ENCODE data around the gene SLAMF6. TPM values are rescaled to one million over a fixed set of nuclear protein-coding genes. Genes with fewer than 3 reads are reported as not detected.
"Not testable (repeated sequence)": the region's sequence is repeated elsewhere in the genome, so short reads cannot be mapped to it uniquely, and the experiment has no call there.

The SLAMF6 gene
- total RNA-seq, 1 donor from 2014 or later = 0.52 TPM

DNA sequence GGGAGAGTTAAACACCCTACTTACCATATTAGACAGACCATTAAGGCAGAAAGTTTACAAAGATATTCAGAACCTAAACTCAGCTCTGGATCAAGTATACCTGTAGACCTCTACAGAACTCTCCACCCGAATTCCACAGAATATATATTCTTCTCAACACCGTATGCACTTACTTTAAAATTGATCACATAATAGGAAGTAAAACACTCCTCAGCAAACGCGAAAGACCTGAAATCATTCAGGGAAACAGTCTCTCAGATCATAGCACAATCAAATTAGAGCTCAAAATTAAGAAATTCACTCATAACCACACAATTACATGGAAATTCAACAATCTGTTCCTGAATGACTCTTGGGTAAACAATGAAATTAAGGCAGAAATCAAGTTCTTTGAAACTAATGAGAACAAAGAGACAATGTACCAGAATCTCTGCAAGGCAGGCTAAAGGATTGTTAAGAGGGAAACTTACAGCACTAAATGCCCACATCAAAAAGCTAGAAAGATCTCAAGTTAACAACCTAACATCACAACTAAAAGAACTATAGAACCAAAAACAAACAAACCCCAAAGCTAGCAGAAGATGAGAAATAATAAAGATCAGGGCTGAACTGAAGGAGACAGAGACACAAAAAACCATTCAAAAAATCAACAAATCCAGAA, 37.1 kb upstream of the SLAMF6 start:
- peaks cover 0 to 4% (median 0%) of the 10 kb centered on the region in 3 donors for H3K9me3 ChIP-seq (ENCODE audit: control insufficient read depth in 3 of 3, low read length in 3 of 3)
- H3K4me3 ChIP-seq (ENCODE audit: low read length in 3 of 3) = no peak overlapping the region
- H3K36me3 ChIP-seq (ENCODE audit: control insufficient read depth in 3 of 3, insufficient read depth in 3 of 3, low read length in 3 of 3) = no peaks in the 10 kb centered on the region
- H3K27ac ChIP-seq (ENCODE audit: low read depth, low read length) = no peak overlapping the region
- no peaks in the 10 kb centered on the region for H3K27me3 ChIP-seq (ENCODE audit: control insufficient read depth in 3 of 3, insufficient read depth in 3 of 3, low read length in 3 of 3)
- H3K4me1 ChIP-seq (ENCODE audit: control insufficient read depth in 3 of 3, insufficient read depth in 3 of 3, low read length in 3 of 3) = no peaks in the 10 kb centered on the region
- H3K9ac ChIP-seq (ENCODE audit: low read depth in 1 of 3, low read length in 3 of 3) = no peak overlapping the region

DNA sequence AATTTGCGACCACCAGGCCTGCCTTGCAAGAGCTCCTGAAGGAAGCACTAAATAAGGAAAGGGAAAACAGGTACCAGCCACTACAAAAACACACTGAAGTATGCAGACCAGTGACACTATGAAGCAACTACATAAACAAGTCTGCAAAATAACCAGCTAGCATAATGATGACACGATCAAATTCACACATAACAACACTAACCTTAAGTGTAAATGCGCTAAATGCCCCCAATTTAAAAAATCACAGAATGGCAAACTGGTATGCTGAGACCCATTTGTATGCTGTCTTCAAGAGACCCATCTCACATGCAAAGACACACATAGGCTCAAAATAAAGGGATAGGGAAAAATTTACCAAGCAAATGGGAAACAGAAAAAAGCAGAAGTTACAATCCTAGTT, 36.4 kb upstream of the SLAMF6 start:
- H3K27me3 ChIP-seq (ENCODE audit: control insufficient read depth in 3 of 3, insufficient read depth in 3 of 3, low read length in 3 of 3); H3K36me3 ChIP-seq (ENCODE audit: control insufficient read depth in 3 of 3, insufficient read depth in 3 of 3, low read length in 3 of 3); H3K4me1 ChIP-seq (ENCODE audit: control insufficient read depth in 3 of 3, insufficient read depth in 3 of 3, low read length in 3 of 3); H3K9me3 ChIP-seq (ENCODE audit: control insufficient read depth in 3 of 3, low read length in 3 of 3); H3K9ac ChIP-seq (ENCODE audit: low read depth in 1 of 3, low read length in 3 of 3); H3K4me3 ChIP-seq (ENCODE audit: low read length in 3 of 3); H3K27ac ChIP-seq (ENCODE audit: low read depth, low read length): not testable (repeated sequence)

DNA sequence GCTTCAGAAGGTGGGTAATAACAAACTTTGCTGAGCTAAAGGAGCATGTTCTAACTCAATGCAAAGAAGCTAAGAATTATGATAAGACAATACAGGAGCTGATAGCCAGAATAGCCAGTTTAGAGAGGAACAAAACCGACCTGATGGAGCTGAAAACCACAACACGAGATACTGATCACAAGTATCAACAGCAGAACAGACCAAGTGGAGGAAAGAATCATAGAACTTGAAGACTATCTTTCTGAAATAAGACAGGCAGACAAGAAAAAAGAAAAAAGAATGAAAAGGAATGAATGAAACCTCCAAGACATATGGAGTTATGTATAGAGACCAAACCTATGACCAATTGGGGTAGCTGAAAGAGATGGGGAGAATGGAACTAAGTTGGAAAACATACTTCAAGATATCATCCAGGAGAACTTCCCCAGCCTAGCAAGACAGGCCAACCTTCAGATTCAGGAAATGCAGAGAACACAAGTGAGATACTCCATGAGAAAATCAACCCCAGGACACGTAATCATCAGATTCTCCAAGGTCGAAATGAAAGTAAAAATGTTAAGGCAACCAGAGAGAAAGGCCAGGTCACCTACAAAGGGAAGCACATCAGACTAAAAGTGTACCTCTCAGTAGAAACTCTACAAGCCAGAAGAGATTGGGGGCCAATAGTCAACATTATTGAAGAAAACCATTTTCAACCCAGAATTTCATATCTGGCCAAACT, 35.8 kb upstream of the SLAMF6 start:
- H3K9ac ChIP-seq (ENCODE audit: low read depth in 1 of 3, low read length in 3 of 3) = no peak overlapping the region
- H3K4me1 ChIP-seq (ENCODE audit: control insufficient read depth in 3 of 3, insufficient read depth in 3 of 3, low read length in 3 of 3) = no peaks in the 10 kb centered on the region
- no peaks in the 10 kb centered on the region for H3K36me3 ChIP-seq (ENCODE audit: control insufficient read depth in 3 of 3, insufficient read depth in 3 of 3, low read length in 3 of 3)
- no peak overlapping the region for H3K4me3 ChIP-seq (ENCODE audit: low read length in 3 of 3)
- H3K9me3 ChIP-seq (ENCODE audit: control insufficient read depth in 3 of 3, low read length in 3 of 3) = peaks cover 0 to 4% (median 0%) of the 10 kb centered on the region in 3 donors
- H3K27me3 ChIP-seq (ENCODE audit: control insufficient read depth in 3 of 3, insufficient read depth in 3 of 3, low read length in 3 of 3) = no peaks in the 10 kb centered on the region
- no peak overlapping the region for H3K27ac ChIP-seq (ENCODE audit: low read depth, low read length)

DNA sequence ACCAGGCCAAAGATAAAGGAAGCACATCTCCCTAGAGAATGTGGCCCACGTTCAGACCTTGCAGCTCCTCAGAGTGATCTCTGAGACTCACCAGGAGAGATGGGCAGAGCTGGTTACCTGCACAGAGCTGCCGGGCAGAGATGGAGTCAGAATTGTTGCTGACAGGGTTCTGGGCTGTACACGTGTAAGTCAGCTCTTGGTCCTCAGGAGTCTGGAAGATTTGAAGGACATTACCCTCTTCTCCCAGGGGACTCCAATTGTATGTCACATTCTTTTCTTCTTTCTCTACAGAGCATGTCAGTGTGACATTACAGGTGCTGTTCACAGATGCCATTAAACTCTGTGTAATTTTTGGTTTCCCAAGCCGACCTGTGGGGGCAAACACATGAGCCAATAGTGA, 30.7 kb upstream of the SLAMF6 start:
- H3K4me1 ChIP-seq (ENCODE audit: control insufficient read depth in 3 of 3, insufficient read depth in 3 of 3, low read length in 3 of 3) = no peaks in the 10 kb centered on the region
- H3K27ac ChIP-seq (ENCODE audit: low read depth, low read length) = no peak overlapping the region
- H3K27me3 ChIP-seq (ENCODE audit: control insufficient read depth in 3 of 3, insufficient read depth in 3 of 3, low read length in 3 of 3) = peaks cover 0 to 6% (median 0%) of the 10 kb centered on the region in 3 donors
- H3K36me3 ChIP-seq (ENCODE audit: control insufficient read depth in 3 of 3, insufficient read depth in 3 of 3, low read length in 3 of 3) = no peaks in the 10 kb centered on the region
- H3K9ac ChIP-seq (ENCODE audit: low read depth in 1 of 3, low read length in 3 of 3) = no peak overlapping the region
- no peak overlapping the region for H3K4me3 ChIP-seq (ENCODE audit: low read length in 3 of 3)
- H3K9me3 ChIP-seq (ENCODE audit: control insufficient read depth in 3 of 3, low read length in 3 of 3) = no peaks in the 10 kb centered on the region

DNA sequence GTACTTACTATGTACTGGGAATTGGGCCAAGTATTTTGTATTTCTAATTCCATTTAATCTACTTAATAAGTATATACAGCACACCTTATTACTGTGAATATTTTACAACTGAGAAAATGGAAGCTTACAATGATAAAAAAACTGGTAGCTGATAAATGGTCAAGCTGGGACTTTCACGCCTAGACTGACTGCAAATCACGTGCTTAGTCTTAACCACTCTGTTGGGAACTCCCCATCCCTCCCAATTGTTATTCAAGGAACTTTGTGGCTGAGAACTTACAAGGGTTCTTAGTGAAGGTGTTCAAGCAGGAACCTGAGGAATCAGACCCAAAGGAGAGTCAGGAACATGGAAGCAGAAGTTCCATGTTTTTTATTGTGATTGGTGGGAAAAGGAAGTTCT, 29.4 kb upstream of the SLAMF6 start:
- no peak overlapping the region for H3K9ac ChIP-seq (ENCODE audit: low read depth in 1 of 3, low read length in 3 of 3)
- H3K36me3 ChIP-seq (ENCODE audit: control insufficient read depth in 3 of 3, insufficient read depth in 3 of 3, low read length in 3 of 3) = no peaks in the 10 kb centered on the region
- H3K4me1 ChIP-seq (ENCODE audit: control insufficient read depth in 3 of 3, insufficient read depth in 3 of 3, low read length in 3 of 3) = peaks cover 0 to 3% (median 0%) of the 10 kb centered on the region in 3 donors
- no peak overlapping the region for H3K27ac ChIP-seq (ENCODE audit: low read depth, low read length)
- no peak overlapping the region for H3K4me3 ChIP-seq (ENCODE audit: low read length in 3 of 3)
- H3K9me3 ChIP-seq (ENCODE audit: control insufficient read depth in 3 of 3, low read length in 3 of 3) = no peaks in the 10 kb centered on the region
- H3K27me3 ChIP-seq (ENCODE audit: control insufficient read depth in 3 of 3, insufficient read depth in 3 of 3, low read length in 3 of 3) = peaks cover 0 to 6% (median 0%) of the 10 kb centered on the region in 3 donors

DNA sequence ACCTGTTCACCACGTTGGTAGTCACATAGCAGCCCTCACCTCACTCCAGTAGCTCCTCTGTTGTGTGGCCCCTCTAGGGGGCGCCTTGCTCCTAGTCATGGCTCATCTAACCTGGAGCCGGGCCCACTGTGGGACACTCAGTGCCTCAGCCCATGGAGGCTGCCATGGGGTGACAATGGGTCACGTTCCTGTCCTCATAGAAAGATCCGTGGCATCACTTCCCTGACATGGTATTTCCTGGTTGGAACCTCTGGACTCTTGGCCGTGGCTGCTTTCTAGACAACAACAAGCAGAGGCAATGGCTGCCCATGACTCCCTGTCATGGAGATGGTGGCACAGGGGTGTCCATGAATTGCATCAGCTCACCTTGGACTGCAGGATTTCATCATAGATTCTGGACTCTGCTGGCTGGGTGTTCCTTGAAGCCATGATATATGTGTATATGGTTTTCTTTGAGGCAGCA, 27.5 kb upstream of the SLAMF6 start:
- Histone ChIP-seq H3K9ac (ENCODE audit: low read depth in 1 of 3, low read length in 3 of 3) (no peak overlapping the region), H3K4me3 (ENCODE audit: low read length in 3 of 3) (no peak overlapping the region), H3K4me1 (ENCODE audit: control insufficient read depth in 3 of 3, insufficient read depth in 3 of 3, low read length in 3 of 3) (peaks cover 0 to 3% (median 0%) of the 10 kb centered on the region in 3 donors), H3K27ac (ENCODE audit: low read depth, low read length) (no peak overlapping the region), H3K27me3 (ENCODE audit: control insufficient read depth in 3 of 3, insufficient read depth in 3 of 3, low read length in 3 of 3) (peaks cover 0 to 6% (median 0%) of the 10 kb centered on the region in 3 donors), H3K9me3 (ENCODE audit: control insufficient read depth in 3 of 3, low read length in 3 of 3) (no peaks in the 10 kb centered on the region), H3K36me3 (ENCODE audit: control insufficient read depth in 3 of 3, insufficient read depth in 3 of 3, low read length in 3 of 3) (no peaks in the 10 kb centered on the region)

DNA sequence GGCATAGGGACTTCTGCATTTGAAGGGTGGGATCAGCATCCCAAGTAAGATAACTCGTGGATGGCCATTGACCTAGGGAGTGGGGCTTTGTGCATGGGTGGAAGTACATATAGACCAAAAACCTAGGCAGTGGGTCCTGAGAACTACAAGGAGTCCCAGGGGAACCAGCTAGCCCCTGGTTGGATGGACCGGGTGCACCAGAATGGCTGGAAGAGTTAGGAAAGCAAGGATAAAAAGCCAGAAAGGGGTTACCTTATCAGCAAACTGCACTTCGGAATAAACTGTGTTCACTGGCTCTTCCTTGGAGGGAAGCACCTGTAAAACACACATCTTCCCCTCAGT, 26.6 kb upstream of the SLAMF6 start:
- Histone ChIP-seq H3K27ac (ENCODE audit: low read depth, low read length) (no peak overlapping the region), H3K9me3 (ENCODE audit: control insufficient read depth in 3 of 3, low read length in 3 of 3) (no peaks in the 10 kb centered on the region), H3K36me3 (ENCODE audit: control insufficient read depth in 3 of 3, insufficient read depth in 3 of 3, low read length in 3 of 3) (no peaks in the 10 kb centered on the region), H3K4me3 (ENCODE audit: low read length in 3 of 3) (no peak overlapping the region), H3K9ac (ENCODE audit: low read depth in 1 of 3, low read length in 3 of 3) (no peak overlapping the region), H3K27me3 (ENCODE audit: control insufficient read depth in 3 of 3, insufficient read depth in 3 of 3, low read length in 3 of 3) (peaks cover 0 to 6% (median 0%) of the 10 kb centered on the region in 3 donors), H3K4me1 (ENCODE audit: control insufficient read depth in 3 of 3, insufficient read depth in 3 of 3, low read length in 3 of 3) (peaks cover 0 to 3% (median 0%) of the 10 kb centered on the region in 3 donors)

DNA sequence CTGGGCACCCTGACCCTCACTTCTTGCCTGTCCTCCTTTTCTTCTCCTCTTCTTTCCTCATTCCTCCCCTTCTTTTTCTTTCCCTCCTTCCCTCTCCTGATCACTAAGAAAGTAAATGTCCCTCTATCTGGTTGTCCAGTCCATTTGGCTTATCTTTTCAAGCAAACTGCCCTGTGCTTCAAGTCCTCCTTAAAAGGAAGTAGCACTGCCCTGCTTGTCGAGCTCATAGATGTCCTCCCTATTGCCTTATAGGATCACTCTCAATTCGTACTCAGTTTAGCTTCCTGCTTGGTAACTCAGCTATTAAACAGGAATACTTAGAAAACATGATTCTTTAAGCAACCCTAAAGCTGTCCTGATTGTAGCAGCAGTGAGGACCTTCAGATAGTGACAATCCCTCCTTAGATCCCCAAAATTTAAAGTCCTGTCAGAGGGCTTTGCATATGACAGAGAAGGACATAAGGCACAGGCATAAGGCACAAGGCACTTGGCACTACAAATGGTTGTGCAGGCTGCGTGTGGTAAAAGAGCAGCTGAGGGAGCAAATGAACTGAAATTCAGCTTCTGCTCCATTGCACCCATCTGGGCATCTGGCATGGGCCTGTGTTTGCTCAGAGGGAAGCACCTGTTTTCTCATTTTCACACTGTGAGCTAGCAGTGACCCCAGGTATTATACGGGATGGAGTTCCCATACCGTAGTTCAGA, 26.1 kb upstream of the SLAMF6 start:
- Histone ChIP-seq H3K9ac (ENCODE audit: low read depth in 1 of 3, low read length in 3 of 3) (no peak overlapping the region), H3K4me1 (ENCODE audit: control insufficient read depth in 3 of 3, insufficient read depth in 3 of 3, low read length in 3 of 3) (peaks cover 0 to 3% (median 0%) of the 10 kb centered on the region in 3 donors), H3K27me3 (ENCODE audit: control insufficient read depth in 3 of 3, insufficient read depth in 3 of 3, low read length in 3 of 3) (peaks cover 0 to 6% (median 0%) of the 10 kb centered on the region in 3 donors), H3K27ac (ENCODE audit: low read depth, low read length) (no peak overlapping the region), H3K36me3 (ENCODE audit: control insufficient read depth in 3 of 3, insufficient read depth in 3 of 3, low read length in 3 of 3) (no peaks in the 10 kb centered on the region), H3K9me3 (ENCODE audit: control insufficient read depth in 3 of 3, low read length in 3 of 3) (no peaks in the 10 kb centered on the region), H3K4me3 (ENCODE audit: low read length in 3 of 3) (no peak overlapping the region)

DNA sequence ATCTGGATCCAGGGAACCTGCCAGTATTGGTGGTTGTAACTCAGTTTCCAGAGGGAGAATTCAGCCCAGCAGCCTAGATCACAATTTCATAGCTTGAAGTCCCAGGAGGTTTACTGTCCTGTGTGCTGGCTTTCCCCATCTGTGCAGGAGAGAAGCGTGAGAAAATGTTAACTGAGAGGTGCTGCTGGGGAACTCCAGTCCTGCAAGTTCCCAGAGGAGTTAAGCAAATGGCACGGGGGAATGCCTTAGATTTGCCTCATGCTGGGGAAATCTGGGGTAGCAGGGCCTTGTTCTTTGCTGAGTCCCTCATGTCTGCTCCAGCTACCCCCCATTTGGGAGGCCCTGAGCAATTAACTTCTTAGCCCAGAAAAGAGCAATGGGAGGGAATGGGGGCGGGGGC, 25.1 kb upstream of the SLAMF6 start:
- Histone ChIP-seq H3K27me3 (ENCODE audit: control insufficient read depth in 3 of 3, insufficient read depth in 3 of 3, low read length in 3 of 3) (peaks cover 0 to 6% (median 0%) of the 10 kb centered on the region in 3 donors), H3K27ac (ENCODE audit: low read depth, low read length) (no peak overlapping the region), H3K4me3 (ENCODE audit: low read length in 3 of 3) (no peak overlapping the region), H3K9me3 (ENCODE audit: control insufficient read depth in 3 of 3, low read length in 3 of 3) (no peaks in the 10 kb centered on the region), H3K36me3 (ENCODE audit: control insufficient read depth in 3 of 3, insufficient read depth in 3 of 3, low read length in 3 of 3) (no peaks in the 10 kb centered on the region), H3K9ac (ENCODE audit: low read depth in 1 of 3, low read length in 3 of 3) (no peak overlapping the region), H3K4me1 (ENCODE audit: control insufficient read depth in 3 of 3, insufficient read depth in 3 of 3, low read length in 3 of 3) (peaks cover 0 to 3% (median 0%) of the 10 kb centered on the region in 3 donors)

DNA sequence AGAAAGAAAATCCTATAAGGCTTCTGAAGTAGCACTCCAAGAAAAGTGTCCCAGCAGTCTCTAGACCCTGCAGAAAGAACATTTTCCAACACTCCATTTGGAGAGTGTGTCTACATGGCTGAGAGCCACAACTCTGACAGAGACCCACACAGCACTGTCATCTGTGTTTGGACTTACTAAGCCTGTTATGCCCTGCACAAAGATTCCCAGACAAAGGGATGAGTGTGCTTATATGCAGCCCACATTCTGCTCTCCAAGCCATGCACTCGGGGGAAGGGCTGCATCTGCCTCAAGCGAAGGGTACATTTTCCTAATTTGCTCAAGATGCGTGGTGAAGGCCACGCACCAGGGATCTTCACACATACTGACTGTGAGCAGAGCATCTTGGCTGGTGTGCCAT, 24.4 kb upstream of the SLAMF6 start:
- H3K4me3 ChIP-seq (ENCODE audit: low read length in 3 of 3) = no peak overlapping the region
- H3K9ac ChIP-seq (ENCODE audit: low read depth in 1 of 3, low read length in 3 of 3) = peak overlapping the region in 1 of 3 donors; percentile 4
- no peaks in the 10 kb centered on the region for H3K36me3 ChIP-seq (ENCODE audit: control insufficient read depth in 3 of 3, insufficient read depth in 3 of 3, low read length in 3 of 3)
- H3K27ac ChIP-seq (ENCODE audit: low read depth, low read length) = no peak overlapping the region
- H3K9me3 ChIP-seq (ENCODE audit: control insufficient read depth in 3 of 3, low read length in 3 of 3) = no peaks in the 10 kb centered on the region
- H3K4me1 ChIP-seq (ENCODE audit: control insufficient read depth in 3 of 3, insufficient read depth in 3 of 3, low read length in 3 of 3) = peaks cover 0 to 3% (median 0%) of the 10 kb centered on the region in 3 donors
- H3K27me3 ChIP-seq (ENCODE audit: control insufficient read depth in 3 of 3, insufficient read depth in 3 of 3, low read length in 3 of 3) = peaks cover 0 to 6% (median 0%) of the 10 kb centered on the region in 3 donors

Data from skeletal muscle tissue (tissue), 4 donors.